NT2/D1 (cell line): ENCODE measurements around the gene EIF3A.
A peak's percentile ranks its signal among the peaks of the same experiment; 100 is the strongest.
"Not testable (repeated sequence)": the region's sequence is repeated elsewhere in the genome, so short reads cannot be mapped to it uniquely, and the experiment has no call there.

ENCODE experiments used
- DNase-seq: peaks from one replicate; pipeline ENCODE4 v3.0.0-alpha.2; 2011; ENCODE audit warnings: low read depth, low spot score
- H3K27me3 ChIP-seq: 2 replicates; pipeline ENCODE4 v1.6.0; 2011; ENCODE audit warnings: mild to moderate bottlenecking; ENCODE audit not compliant: insufficient read length, insufficient read depth
- H3K36me3 ChIP-seq: 2 replicates; pipeline ENCODE4 v1.6.1; 2011; ENCODE audit warnings: mild to moderate bottlenecking, low read length, mixed read lengths; ENCODE audit not compliant: insufficient read depth, insufficient read length
- H3K4me1 ChIP-seq: 2 replicates; pipeline ENCODE4 v1.5.1; 2011; ENCODE audit not compliant: insufficient read depth, insufficient read length
- H3K4me3 ChIP-seq: 2 replicates; pipeline ENCODE4 v1.5.1; 2011; ENCODE audit warnings: low read depth; ENCODE audit not compliant: insufficient read length
- H3K9ac ChIP-seq: 2 replicates; pipeline ENCODE4 v1.6.0; 2011; ENCODE audit warnings: low read depth; ENCODE audit not compliant: insufficient read length
- H3K9me3 ChIP-seq: 2 replicates; pipeline ENCODE4 v1.5.1; 2011; ENCODE audit warnings: mild to moderate bottlenecking, low read length; ENCODE audit not compliant: insufficient read depth
- SUZ12 ChIP-seq: IDR thresholded peaks from 2 replicates; pipeline ENCODE4 v1.6.1; 2011; ENCODE audit not compliant: insufficient read length, insufficient read depth; ENCODE audit errors: extremely low read depth
- YY1 ChIP-seq: IDR thresholded peaks from 2 replicates; pipeline ENCODE4 v1.6.1; 2011; ENCODE audit not compliant: insufficient read length, insufficient read depth
- ZNF274 ChIP-seq: IDR thresholded peaks from 2 replicates; pipeline ENCODE4 v1.6.1; 2011; ENCODE audit warnings: mild to moderate bottlenecking, low read depth, low read length

The EIF3A gene

DNA sequence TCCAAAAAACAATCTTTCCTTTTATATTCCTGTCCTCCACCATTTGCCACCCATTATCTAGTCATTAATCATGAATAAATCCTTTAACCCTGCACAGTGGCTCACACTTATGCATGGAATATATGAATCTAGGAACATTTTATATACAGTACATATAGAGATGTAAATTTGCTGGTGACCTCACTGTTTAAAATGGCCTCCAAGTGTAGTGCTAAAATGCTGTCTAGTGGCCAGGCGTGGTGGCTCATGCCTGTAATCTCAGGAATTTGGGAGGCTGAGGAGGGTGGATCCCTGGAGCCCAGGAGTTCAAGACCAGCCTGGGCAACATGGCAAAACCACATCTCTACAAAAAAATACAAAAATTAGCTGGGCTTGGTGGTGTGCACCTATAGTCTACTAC lies 41.5 kb downstream of the EIF3A start:
- Histone ChIP-seq H3K9me3 (no peaks in the 10 kb centered on the region), H3K4me3 (no peak overlapping the region), H3K36me3 (peaks cover 80% of the 10 kb centered on the region), H3K9ac (no peak overlapping the region), H3K4me1 (no peaks in the 10 kb centered on the region), H3K27me3 (no peaks in the 10 kb centered on the region)
- no peak for DNase-seq
- TF ChIP-seq SUZ12 (no peak), YY1 (no peak), ZNF274 (no peak)

DNA sequence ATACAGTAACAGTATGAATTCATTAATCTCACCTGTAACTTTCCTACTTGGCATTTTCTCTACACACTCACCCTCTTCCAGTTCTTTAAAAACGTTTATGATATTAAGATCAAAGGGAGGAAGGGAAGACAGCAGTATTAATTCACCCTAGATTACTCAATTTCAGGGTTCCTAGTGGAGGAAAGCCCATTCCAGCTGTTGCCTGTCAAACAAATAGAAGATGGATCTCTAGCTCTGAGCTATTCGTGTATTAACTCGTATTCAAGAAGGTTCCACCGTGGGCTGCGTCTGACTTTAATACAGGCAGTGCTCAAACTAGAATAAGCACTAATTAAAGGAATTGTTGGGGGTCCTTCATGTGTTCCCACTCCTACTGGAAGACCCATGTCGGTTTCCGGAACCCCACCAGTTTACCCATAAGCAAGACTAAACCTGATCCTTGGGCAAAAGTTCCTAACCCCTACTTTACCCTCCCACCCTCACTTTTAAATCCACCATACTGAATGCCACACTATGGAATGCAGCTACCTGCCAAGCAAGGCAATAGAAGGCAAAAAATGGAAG lies 49.0 kb downstream of the EIF3A start:
- TF ChIP-seq SUZ12 (no peak), YY1 (no peak), ZNF274 (no peak)
- H3K27me3 ChIP-seq = no peaks in the 10 kb centered on the region
- peaks cover 6% of the 10 kb centered on the region for H3K4me1 ChIP-seq
- DNase-seq = no peak
- H3K36me3 ChIP-seq = peaks cover 21% of the 10 kb centered on the region
- peak overlapping the region; percentile 44 for H3K4me3 ChIP-seq
- H3K9me3 ChIP-seq = no peaks in the 10 kb centered on the region
- H3K9ac ChIP-seq = peak overlapping the region; percentile 71

DNA sequence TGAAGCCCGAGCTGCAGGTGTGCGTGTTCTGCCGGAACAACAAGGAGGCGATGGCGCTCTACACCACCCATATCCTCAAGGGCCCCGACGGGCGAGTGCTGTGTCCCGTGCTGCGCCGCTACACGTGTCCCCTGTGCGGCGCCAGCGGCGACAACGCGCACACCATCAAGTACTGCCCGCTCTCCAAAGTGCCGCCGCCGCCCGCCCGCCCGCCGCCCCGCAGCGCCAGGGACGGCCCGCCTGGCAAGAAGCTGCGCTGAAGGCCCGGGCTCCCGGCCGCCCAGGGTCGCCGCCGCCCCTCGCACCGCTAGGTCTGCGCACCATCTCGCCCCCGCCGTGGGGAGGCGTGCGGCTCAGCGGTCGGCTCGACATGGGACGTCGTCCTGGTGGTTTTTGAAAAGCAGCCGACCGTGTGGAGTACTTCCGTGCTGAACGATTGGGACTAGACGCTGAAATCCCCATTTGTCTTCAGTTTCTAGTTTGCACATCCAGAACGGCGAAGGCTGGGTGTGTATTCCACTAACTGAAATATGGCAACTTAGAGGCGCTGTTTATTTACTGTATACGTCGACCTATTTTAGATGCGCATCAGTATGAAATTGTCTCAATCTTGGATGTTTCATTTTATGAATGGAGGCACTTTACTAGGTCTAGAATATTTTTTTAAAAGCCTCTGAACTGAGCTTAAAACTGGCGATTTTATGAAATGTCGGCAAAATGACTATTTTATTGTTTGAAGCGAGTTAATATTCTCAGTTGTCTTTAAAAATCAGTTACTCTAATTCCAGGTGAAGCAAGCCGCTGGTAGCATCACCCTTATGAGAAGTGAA lies 50.0 kb downstream of the EIF3A start:
- Histone ChIP-seq H3K4me1 (peaks cover 10% of the 10 kb centered on the region), H3K9me3 (no peaks in the 10 kb centered on the region), H3K4me3 (peak overlapping the region; percentile 44), H3K36me3 (peaks cover 12% of the 10 kb centered on the region), H3K27me3 (no peaks in the 10 kb centered on the region), H3K9ac (peak overlapping the region; percentile 71)
- DNase-seq = peak; percentile 27
- TF ChIP-seq SUZ12 (no peak), ZNF274 (no peak), YY1 (no peak)

DNA sequence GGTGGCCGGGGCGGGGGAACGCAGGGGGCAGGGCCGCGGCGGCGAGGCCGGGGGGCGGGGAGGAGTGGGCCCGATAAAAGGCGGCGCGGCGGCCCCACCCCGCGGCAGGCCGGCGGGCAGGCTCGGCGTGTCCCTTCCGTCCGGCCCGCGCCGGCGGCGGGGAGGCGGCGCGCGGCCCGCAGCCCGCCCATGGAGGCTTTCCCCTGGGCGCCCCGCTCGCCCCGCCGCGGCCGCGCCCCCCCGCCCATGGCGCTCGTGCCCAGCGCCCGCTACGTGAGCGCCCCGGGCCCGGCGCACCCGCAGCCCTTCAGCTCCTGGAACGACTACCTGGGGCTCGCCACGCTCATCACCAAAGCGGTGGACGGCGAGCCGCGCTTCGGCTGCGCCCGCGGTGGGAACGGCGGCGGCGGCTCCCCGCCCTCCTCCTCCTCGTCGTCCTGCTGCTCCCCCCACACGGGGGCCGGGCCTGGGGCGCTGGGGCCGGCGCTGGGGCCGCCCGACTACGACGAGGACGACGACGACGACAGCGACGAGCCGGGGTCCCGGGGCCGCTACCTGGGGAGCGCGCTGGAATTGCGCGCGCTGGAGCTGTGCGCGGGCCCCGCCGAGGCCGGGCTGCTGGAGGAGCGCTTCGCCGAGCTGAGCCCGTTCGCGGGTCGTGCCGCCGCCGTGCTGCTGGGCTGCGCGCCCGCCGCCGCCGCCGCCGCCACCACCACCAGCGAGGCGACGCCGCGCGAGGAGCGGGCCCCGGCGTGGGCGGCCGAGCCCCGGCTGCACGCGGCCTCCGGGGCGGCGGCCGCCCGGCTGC lies 50.8 kb downstream of the EIF3A start, which contains the start of gene NANOS1:
Gene NANOS1 (plus strand): TSS at position 102 of the 808 bp plus-strand sequence. CDS start 88 bp downstream, at position 190.
- Histone ChIP-seq H3K9me3 (no peaks in the 10 kb centered on the region), H3K36me3 (peaks cover 11% of the 10 kb centered on the region), H3K4me1 (peaks cover 15% of the 10 kb centered on the region), H3K4me3 (peak within 1 kb of the TSS; percentile 44), H3K27me3 (no peaks in the 10 kb centered on the region), H3K9ac (peak within 1 kb of the TSS; percentile 71)
- TF ChIP-seq ZNF274 = no peak
- no peak for TF ChIP-seq YY1
- TF ChIP-seq SUZ12 = no peak
- no peak for DNase-seq

DNA sequence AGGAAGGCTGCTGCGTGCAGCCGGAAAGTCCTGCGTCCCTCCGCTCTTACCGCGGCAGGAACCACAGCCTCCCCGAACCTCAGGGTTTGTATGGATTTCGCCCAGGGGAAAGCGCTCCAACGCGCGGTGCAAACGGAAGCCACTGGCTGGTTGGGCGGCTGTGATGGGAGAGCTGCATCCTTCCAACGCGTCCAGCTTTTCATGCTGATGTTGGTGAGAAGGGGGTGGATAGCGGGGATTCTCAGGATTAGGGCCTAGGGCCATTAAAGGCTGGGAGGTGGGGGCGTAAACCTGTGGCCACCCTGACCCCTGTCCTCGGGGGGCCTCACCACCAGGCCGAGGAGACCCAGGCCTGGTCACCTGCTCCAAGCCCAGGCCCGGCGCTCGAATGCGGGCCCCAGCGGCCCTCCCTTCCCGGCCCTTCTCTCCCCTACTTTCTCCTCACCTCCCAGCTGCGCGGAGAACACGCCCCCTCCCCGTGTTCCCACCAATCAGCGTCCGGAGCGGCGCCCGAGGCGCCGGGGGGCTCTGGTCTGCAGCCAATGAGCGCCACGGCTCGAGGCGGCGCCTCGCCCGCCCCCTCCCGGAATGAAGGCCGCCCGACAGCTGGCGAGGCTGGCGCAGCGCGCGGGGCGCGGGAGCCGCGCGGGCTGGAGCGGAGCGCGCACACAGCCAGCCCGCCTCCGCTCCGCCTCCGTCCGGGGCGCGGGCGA lies 51.6 kb downstream of the EIF3A start:
- no peak for TF ChIP-seq ZNF274
- TF ChIP-seq SUZ12 = no peak
- TF ChIP-seq YY1 = no peak
- DNase-seq = peak; percentile 71
- Histone ChIP-seq H3K27me3 (no peaks in the 10 kb centered on the region), H3K4me1 (peaks cover 15% of the 10 kb centered on the region), H3K4me3 (peak overlapping the region; percentile 15), H3K36me3 (peaks cover 9% of the 10 kb centered on the region), H3K9ac (peak overlapping the region; percentile 21), H3K9me3 (no peaks in the 10 kb centered on the region)

DNA sequence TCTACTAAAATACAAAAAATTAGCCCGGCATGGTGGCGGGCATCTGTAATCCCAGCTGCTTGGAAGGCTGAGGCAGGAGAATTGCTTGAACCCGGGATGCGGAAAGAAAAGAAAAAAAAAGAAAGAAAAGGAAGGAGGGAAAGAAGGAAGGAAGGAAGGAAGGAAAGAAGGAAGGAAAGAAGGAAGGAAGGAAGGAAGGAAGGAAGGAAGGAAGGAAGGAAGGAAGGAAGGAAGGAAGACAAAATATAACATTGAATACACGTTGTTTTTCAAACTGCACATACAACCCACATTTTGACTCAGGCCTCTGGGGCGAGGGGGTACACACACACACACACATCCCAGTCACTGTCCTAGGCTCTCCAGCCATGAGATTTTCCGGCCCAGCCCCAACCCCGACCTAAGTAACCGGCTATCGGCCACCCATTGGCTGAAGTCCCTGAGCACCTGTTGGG lies 52.1 kb downstream of the EIF3A start:
- peak overlapping the region; percentile 21 for H3K9ac ChIP-seq
- H3K4me3 ChIP-seq, DNase-seq, H3K9me3 ChIP-seq, H3K27me3 ChIP-seq, H3K36me3 ChIP-seq: not testable (repeated sequence)
- peaks cover 15% of the 10 kb centered on the region for H3K4me1 ChIP-seq
